A549 (cell line): ENCODE results near the gene LYST. TPM values are rescaled to one million over a fixed set of nuclear protein-coding genes. Genes with fewer than 3 reads are reported as not detected.

Source experiments
- ATAC-seq, 2 experiments: fragments of 200-7000 bp in 1 of 2; fragments of >200 bp in 1 of 2; cut with Nextera tagmentation in 1 of 2; cut with Tn5 transposase in 1 of 2; 3 replicates each; pipeline versions ENCODE4 v1.8.0 to v1.9.1; 2018 to 2020; ENCODE audit warnings: mild to moderate bottlenecking in 1 of 2, moderate library complexity in 1 of 2
- CTCF ChIA-PET: fragments of 300-600 bp; sonication (Branson Sonifier 250); formaldehyde crosslinking; extraction: SDS; loops from one replicate; lab custom pipeline; 2021; ENCODE audit warnings: antibody characterized with exemption, inconsistent platforms; lab: Yijun Ruan, JAX
- POLR2A ChIA-PET: fragments of 350-600 bp; formaldehyde crosslinking; extraction: SDS; loops from one replicate; lab custom pipeline; 2021; ENCODE audit warnings: antibody characterized with exemption, inconsistent platforms; lab: Yijun Ruan, JAX
- DNase-seq, 2 experiments: peaks; one replicate each; pipeline versions ENCODE4 v3.0.0 to v3.0.0-alpha.2; 2011 to 2016; ENCODE audit warnings: low read depth in 1 of 2, low spot score in 1 of 2
- FAIRE-seq: peaks from 2 replicates; lab custom pipeline; 2011; peaks lifted over from hg19 to GRCh38; lab: Jason Lieb, UNC
- H3K27ac ChIP-seq, 2 experiments: fragments of >200 bp; sonication (Bioruptor Twin); formaldehyde crosslinking; 3 replicates each; pipeline ENCODE4 v1.5.1; 2016 to 2017
- H3K4me1 ChIP-seq: fragments of >200 bp; sonication (Bioruptor Twin); formaldehyde crosslinking; 3 replicates; pipeline ENCODE4 v1.6.1; 2016
- H3K4me2 ChIP-seq: fragments of >200 bp; sonication (Bioruptor Twin); formaldehyde crosslinking; 3 replicates; pipeline ENCODE4 v1.6.1; 2016
- H3K4me3 ChIP-seq: fragments of >200 bp; sonication (Bioruptor Twin); formaldehyde crosslinking; 3 replicates; pipeline ENCODE4 v1.5.1; 2016
- H3K9me3 ChIP-seq: fragments of >200 bp; sonication (Bioruptor Twin); formaldehyde crosslinking; 3 replicates; pipeline ENCODE4 v1.6.1; 2016
- ATOH8 ChIP-seq: fragments of 250-450 bp; sonication (Bioruptor Pico); IDR thresholded peaks from 2 replicates; pipeline ENCODE4 v1.5.0; 2020; ENCODE audit warnings: low read depth, mild to moderate bottlenecking, moderate library complexity
- CBX2 ChIP-seq: fragments of 200-600 bp; sonication (generic); IDR thresholded peaks from 2 replicates; pipeline ENCODE4 v1.6.1; 2016; ENCODE audit warnings: low read depth, mild to moderate bottlenecking, borderline replicate concordance
- CBX8 ChIP-seq: fragments of 200-600 bp; sonication (generic); IDR thresholded peaks from 2 replicates; pipeline ENCODE4 v1.6.1; 2016
- CHD4 ChIP-seq: fragments of 200-600 bp; sonication (generic); IDR thresholded peaks from 2 replicates; pipeline ENCODE4 v1.6.1; 2016; ENCODE audit warnings: antibody characterized with exemption, mild to moderate bottlenecking, borderline replicate concordance
- ESRRA ChIP-seq: fragments of 150-350 bp; IDR thresholded peaks from 2 replicates; pipeline ENCODE4 v1.6.1; 2014; ENCODE audit warnings: mild to moderate bottlenecking, low read length, borderline replicate concordance
- FOSL2 ChIP-seq, 2 experiments: fragments of 450-650 bp in 1 of 2; fragments of >200 bp in 1 of 2; sonication (Bioruptor Twin) in 1 of 2; formaldehyde crosslinking; IDR thresholded peaks; 2 replicates each; pipeline versions ENCODE4 v1.5.0 to v1.6.1; 2016 to 2020; ENCODE audit warnings: mild to moderate bottlenecking in 1 of 2, moderate library complexity in 1 of 2
- JUN ChIP-seq, 2 experiments: fragments of >200 bp; sonication (Bioruptor Twin); formaldehyde crosslinking; IDR thresholded peaks; 2 replicates in 1 of 2; 3 replicates in 1 of 2; pipeline ENCODE4 v1.6.1; 2016 to 2017
- JUNB ChIP-seq: fragments of >200 bp; sonication (Bioruptor Twin); formaldehyde crosslinking; IDR thresholded peaks from 2 replicates; pipeline ENCODE4 v1.6.1; 2016
- MAZ ChIP-seq: fragments of 150-350 bp; IDR thresholded peaks from 2 replicates; pipeline ENCODE4 v1.6.1; 2014; ENCODE audit warnings: antibody characterized with exemption, low read depth, low read length, borderline replicate concordance
- NFE2L2 ChIP-seq: fragments of 150-350 bp; conservative IDR thresholded peaks from 2 replicates; pipeline ENCODE4 v1.6.1; 2014; ENCODE audit warnings: low read length
- NPAS2 ChIP-seq: fragments of 250-450 bp; sonication (Bioruptor Pico); IDR thresholded peaks from 2 replicates; pipeline ENCODE4 v1.8.0; 2022; ENCODE audit warnings: mild to moderate bottlenecking, moderate library complexity, borderline replicate concordance
- PHF8 ChIP-seq: fragments of 200-600 bp; sonication (generic); IDR thresholded peaks from 2 replicates; pipeline ENCODE4 v1.6.1; 2016; ENCODE audit warnings: low read depth, mild to moderate bottlenecking, antibody characterized with exemption, moderate library complexity, borderline replicate concordance
- POLR2AphosphoS2 ChIP-seq: conservative IDR thresholded peaks from 2 replicates; pipeline ENCODE4 v1.6.1; 2012; ENCODE audit warnings: low read length, improper control_type of control experiment, inconsistent platforms
- REST ChIP-seq: fragments of 200-600 bp; sonication (generic); IDR thresholded peaks from 2 replicates; pipeline ENCODE4 v1.6.1; 2016; ENCODE audit warnings: antibody characterized with exemption, mild to moderate bottlenecking, moderate library complexity
- RFX5 ChIP-seq: fragments of 450-650 bp; IDR thresholded peaks from 2 replicates; pipeline ENCODE4 v1.7.1; 2014; ENCODE audit warnings: antibody characterized with exemption, mild to moderate bottlenecking, moderate library complexity
- RNF2 ChIP-seq: fragments of 200-600 bp; sonication (generic); IDR thresholded peaks from 2 replicates; pipeline ENCODE4 v1.6.1; 2016; ENCODE audit warnings: low read depth, mild to moderate bottlenecking, antibody characterized with exemption, moderate library complexity, borderline replicate concordance
- SREBF2 ChIP-seq: fragments of 450-650 bp; IDR thresholded peaks from 2 replicates; pipeline ENCODE4 v1.6.1; 2014; ENCODE audit warnings: mild to moderate bottlenecking, moderate library complexity
- TFCP2L1 ChIP-seq: fragments of 250-450 bp; sonication (Bioruptor Pico); IDR thresholded peaks from 2 replicates; pipeline ENCODE4 v1.5.0; 2021; ENCODE audit warnings: mild to moderate bottlenecking
- TP53 ChIP-seq: fragments of 250-450 bp; sonication (Bioruptor Pico); IDR thresholded peaks from 2 replicates; pipeline ENCODE4 v1.5.0; 2021; ENCODE audit warnings: mild to moderate bottlenecking, moderate library complexity
- WGBS: methylation state at CpG from one replicate; pipeline ENCODE4 v1.1.6; 2017; ENCODE audit errors: missing lambda C conversion rate; 5-methylcytosine and 5-hydroxymethylcytosine counted together
- polyA plus RNA-seq, 4 experiments: library from polyadenylated mRNA; depleted of rRNA in 3 of 4; stranded (reverse); fragments of >200 nt; fragmentation: RNase III in 1 of 4; extraction: RNeasy Plus Mini Kit Qiagen cat#74134 plus additional on column Dnase treatment in 1 of 4; gene quantifications; 2 replicates in 3 of 4; 3 replicates in 1 of 4; pipeline ENCODE4 v1.2.3, GENCODE V29; 2011 to 2017
- TF ChIP-seq, protein P1 (sequence below): IDR thresholded peaks from 2 replicates; pipeline ENCODE4 v1.6.1; 2012; ENCODE audit warnings: low read depth, borderline replicate concordance
- TF ChIP-seq, protein P2 (sequence below): fragments of >200 bp; sonication (Bioruptor Twin); formaldehyde crosslinking; IDR thresholded peaks from 3 replicates; pipeline ENCODE4 v1.6.1; 2016

Gene LYST
- polyA plus RNA-seq, 2 of the 4 experiments (the other 2 are of a cell fraction) = 2.5 to 9.4 TPM

- no peak for TF ChIP-seq JUN (IDR thresholded peaks at IDR 0.05)
- no peak for TF ChIP-seq FOSL2 (IDR thresholded peaks at IDR 0.05)
- no peak for TF ChIP-seq FOSL2 (CRISPR knock-in tag; IDR thresholded peaks at IDR 0.05)
- no peak for TF ChIP-seq CBX2
- no peak for TF ChIP-seq RFX5
- no peak for TF ChIP-seq MAZ
- TF ChIP-seq TP53 (CRISPR knock-in tag) = no peak
- TF ChIP-seq TFCP2L1 (CRISPR knock-in tag) = no peak
- TF ChIP-seq SREBF2 = no peak
- no peak for TF ChIP-seq ATOH8 (CRISPR knock-in tag)
- no peak for TF ChIP-seq PHF8
- TF ChIP-seq, protein P1, sequence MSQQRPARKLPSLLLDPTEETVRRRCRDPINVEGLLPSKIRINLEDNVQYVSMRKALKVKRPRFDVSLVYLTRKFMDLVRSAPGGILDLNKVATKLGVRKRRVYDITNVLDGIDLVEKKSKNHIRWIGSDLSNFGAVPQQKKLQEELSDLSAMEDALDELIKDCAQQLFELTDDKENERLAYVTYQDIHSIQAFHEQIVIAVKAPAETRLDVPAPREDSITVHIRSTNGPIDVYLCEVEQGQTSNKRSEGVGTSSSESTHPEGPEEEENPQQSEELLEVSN = no peak
- TF ChIP-seq CBX8 = no peak
- 92% methylated on average over 1 of the region's 1 CpG for WGBS
- Histone ChIP-seq H3K27ac (no peak overlapping the region), H3K4me2 (no peak overlapping the region), H3K9me3 (no peaks in the 10 kb centered on the region), H3K4me3 (no peak overlapping the region), H3K4me1 (no peaks in the 10 kb centered on the region)
- ChIA-PET POLR2A (no interaction called here), CTCF (interaction anchor here (1.3 kb wide), 1 partner anchor 253 kb away, joined by 3 read pairs; no protein-coding TSS in a partner anchor)
- FAIRE-seq (no peak), DNase-seq (no peak), ATAC-seq (no peak)
Observed at GRCh38 chr1:235766794-235767285, 99.9 kb downstream of the LYST start.

DNA sequence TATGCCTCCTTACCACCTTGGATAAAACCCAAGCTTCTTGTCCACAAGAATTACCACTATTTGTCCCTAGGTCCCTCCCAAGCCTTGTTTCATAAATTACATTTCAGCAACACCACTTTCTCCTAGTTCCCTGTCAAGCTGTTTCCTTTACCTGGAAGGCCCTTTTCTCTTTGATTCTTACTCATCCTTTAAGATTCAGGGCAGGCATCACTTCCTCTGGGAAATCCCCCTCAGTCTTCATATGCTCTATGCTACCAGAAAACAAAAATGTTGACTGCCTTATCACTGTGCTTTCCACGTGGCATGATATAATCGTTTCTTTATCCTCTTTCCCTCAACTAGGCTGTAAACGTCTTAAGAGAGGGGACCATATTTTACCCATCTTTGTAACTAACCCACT is 102.7 kb downstream of the LYST start:
- Histone ChIP-seq H3K4me1 (no peaks in the 10 kb centered on the region), H3K4me2 (no peak overlapping the region), H3K4me3 (no peak overlapping the region), H3K9me3 (no peaks in the 10 kb centered on the region), H3K27ac (no peak overlapping the region)
- ATAC-seq (no peak), FAIRE-seq (no peak), DNase-seq (no peak)
- WGBS = 76% methylated on average over 3 of the region's 3 CpGs
- POLR2A ChIA-PET = no interaction called here
- CTCF ChIA-PET = interaction anchor here (1.1 to 1.7 kb wide), 2 partner anchors 12 to 19 kb away, joined by 3 to 4 read pairs; no protein-coding TSS in a partner anchor
- TF ChIP-seq CBX2 = no peak
- TF ChIP-seq NFE2L2 = no peak
- TF ChIP-seq FOSL2 (IDR thresholded peaks at IDR 0.05) = no peak
- no peak for TF ChIP-seq FOSL2 (CRISPR knock-in tag; IDR thresholded peaks at IDR 0.05)
- TF ChIP-seq REST = no peak
- no peak for TF ChIP-seq JUNB
- no peak for TF ChIP-seq NPAS2 (CRISPR knock-in tag)
- no peak for TF ChIP-seq POLR2AphosphoS2
- TF ChIP-seq, protein P2, sequence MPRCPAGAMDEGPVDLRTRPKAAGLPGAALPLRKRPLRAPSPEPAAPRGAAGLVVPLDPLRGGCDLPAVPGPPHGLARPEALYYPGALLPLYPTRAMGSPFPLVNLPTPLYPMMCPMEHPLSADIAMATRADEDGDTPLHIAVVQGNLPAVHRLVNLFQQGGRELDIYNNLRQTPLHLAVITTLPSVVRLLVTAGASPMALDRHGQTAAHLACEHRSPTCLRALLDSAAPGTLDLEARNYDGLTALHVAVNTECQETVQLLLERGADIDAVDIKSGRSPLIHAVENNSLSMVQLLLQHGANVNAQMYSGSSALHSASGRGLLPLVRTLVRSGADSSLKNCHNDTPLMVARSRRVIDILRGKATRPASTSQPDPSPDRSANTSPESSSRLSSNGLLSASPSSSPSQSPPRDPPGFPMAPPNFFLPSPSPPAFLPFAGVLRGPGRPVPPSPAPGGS = no peak
- no peak for TF ChIP-seq ESRRA
- TF ChIP-seq CHD4 = no peak
- TF ChIP-seq RNF2 = no peak
